ENCODE results near the gene HARS1. TPM values are rescaled to one million over a fixed set of nuclear protein-coding genes. Genes with fewer than 3 reads are reported as not detected.
"Not testable (repeated sequence)": the region's sequence is repeated elsewhere in the genome, so short reads cannot be mapped to it uniquely, and the experiment has no call there.

HARS1 gene
- total and polyA plus RNA-seq, 7 donors = 29.5 to 58.0 (median 45.2) TPM

DNA sequence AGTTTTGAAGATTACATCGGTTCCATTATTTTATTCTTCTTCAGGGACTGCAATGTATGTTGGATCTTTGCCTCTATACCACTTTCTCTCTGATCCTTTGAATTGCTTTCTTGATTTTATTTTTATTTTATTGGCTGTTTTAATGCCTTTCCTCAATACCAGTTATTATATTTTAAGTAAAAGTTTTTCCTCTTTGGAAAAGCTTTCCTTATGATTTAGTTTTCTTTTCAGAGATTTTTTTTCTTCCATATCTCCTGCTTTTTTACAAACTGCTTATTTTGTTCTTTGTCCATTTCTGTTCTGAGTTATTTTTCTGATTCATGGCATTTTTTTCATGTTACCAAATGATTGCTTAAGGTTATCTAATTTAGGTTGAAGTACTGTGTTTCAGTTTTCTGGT lies 20.6 kb upstream of the HARS1 start:
- ATAC-seq (no peak), DNase-seq (no peak)
- Histone ChIP-seq H3K27me3 (ENCODE audit: insufficient read depth in 3 of 3, low read length in 2 of 3) (no peaks in the 10 kb centered on the region), H3K36me3 (ENCODE audit: insufficient read depth in 1 of 2, low read depth in 1 of 2) (peaks cover 0 to 11% of the 10 kb centered on the region in 2 donors), H3K9me3 (no peaks in the 10 kb centered on the region), H3K4me3 (peak overlapping the region; percentile 81), H3K4me1 (no peaks in the 10 kb centered on the region), H3K27ac (peak overlapping the region; percentile 91)
- TF ChIP-seq, protein P1, sequence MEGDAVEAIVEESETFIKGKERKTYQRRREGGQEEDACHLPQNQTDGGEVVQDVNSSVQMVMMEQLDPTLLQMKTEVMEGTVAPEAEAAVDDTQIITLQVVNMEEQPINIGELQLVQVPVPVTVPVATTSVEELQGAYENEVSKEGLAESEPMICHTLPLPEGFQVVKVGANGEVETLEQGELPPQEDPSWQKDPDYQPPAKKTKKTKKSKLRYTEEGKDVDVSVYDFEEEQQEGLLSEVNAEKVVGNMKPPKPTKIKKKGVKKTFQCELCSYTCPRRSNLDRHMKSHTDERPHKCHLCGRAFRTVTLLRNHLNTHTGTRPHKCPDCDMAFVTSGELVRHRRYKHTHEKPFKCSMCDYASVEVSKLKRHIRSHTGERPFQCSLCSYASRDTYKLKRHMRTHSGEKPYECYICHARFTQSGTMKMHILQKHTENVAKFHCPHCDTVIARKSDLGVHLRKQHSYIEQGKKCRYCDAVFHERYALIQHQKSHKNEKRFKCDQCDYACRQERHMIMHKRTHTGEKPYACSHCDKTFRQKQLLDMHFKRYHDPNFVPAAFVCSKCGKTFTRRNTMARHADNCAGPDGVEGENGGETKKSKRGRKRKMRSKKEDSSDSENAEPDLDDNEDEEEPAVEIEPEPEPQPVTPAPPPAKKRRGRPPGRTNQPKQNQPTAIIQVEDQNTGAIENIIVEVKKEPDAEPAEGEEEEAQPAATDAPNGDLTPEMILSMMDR (IDR thresholded peaks at IDR 0.05) = no peak
- intact Hi-C loops (cut with DNase I) = no loop called here
- WGBS, 3 donors = 84 to 94% (median 88%) methylated on average over 1 of the region's 1 CpG

DNA sequence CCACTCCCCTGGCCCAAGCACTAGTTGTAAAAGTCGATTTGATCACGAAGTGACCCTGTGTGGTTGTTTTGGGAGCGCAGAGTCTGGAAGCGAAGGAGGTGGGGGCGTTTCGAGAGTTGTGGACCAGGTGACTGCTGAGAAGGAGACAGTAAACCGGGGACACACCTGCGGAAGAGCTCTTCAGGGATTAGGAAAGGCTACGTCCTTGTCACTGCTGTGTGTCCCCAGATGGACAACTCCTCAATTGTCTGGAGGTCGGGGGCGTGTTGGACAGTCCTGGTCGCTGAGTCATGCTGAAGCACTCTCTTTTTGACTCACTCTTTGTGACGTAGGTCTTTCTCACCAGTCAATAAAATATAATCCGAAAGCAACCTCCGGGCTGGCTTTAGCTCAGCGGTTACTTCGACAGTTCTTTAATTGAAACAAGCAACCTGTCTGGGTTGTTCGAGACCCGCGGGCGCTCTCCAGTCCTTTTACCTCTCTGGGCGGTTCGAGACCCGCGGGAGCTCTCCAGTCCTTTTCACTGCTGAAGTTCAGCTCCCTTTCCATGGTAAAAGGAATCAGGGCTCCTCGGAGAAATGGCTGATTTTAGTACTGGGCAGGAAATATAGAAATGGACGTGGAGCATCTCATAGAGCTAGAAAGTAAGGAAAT lies 19.9 kb upstream of the HARS1 start:
- 1% methylated on average over 27 of the region's 27 CpGs for WGBS, 3 donors
- ATAC-seq (peak; percentile 94 to 98 (median 96)), DNase-seq (peak; percentile 85 to 89)
- TF ChIP-seq, protein P1 (IDR thresholded peaks at IDR 0.05) = no peak
- Histone ChIP-seq H3K4me1 (no peaks in the 10 kb centered on the region), H3K36me3 (ENCODE audit: insufficient read depth in 1 of 2, low read depth in 1 of 2) (peaks cover 0 to 18% of the 10 kb centered on the region in 2 donors), H3K27me3 (ENCODE audit: insufficient read depth in 3 of 3, low read length in 2 of 3) (no peaks in the 10 kb centered on the region), H3K9me3 (no peaks in the 10 kb centered on the region), H3K4me3 (peak overlapping the region; percentile 81), H3K27ac (peak overlapping the region; percentile 91)
- intact Hi-C loops (cut with DNase I) = no loop called here

DNA sequence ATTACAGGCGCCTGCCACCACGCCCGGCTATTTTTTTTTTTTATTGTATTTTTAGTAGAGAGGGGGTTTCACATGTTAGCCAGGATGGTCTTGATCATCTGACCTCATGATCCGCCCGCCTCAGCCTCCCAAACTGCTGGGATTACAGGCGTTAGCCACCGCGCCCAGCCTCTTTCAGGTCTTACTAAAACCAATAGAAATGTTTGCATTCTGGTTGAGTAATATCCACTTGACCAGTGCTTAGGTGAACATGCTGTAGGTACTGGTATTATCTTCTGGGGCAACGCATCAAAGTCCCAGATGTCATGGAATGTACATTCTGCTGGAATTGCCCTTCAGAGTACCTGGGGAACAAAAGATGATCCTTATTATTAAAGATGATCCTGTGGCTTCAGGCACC lies 17.6 kb upstream of the HARS1 start:
- H3K4me3 ChIP-seq; H3K4me1 ChIP-seq; H3K27me3 ChIP-seq (ENCODE audit: insufficient read depth in 3 of 3, low read length in 2 of 3); DNase-seq; intact Hi-C loops (cut with DNase I); H3K27ac ChIP-seq; ATAC-seq; H3K9me3 ChIP-seq: not testable (repeated sequence)
- H3K36me3 ChIP-seq (ENCODE audit: insufficient read depth in 1 of 2, low read depth in 1 of 2) = peaks cover 6 to 41% of the 10 kb centered on the region in 2 donors
- 90 to 95% (median 91%) methylated on average over 9 of the region's 9 CpGs for WGBS, 3 donors

DNA sequence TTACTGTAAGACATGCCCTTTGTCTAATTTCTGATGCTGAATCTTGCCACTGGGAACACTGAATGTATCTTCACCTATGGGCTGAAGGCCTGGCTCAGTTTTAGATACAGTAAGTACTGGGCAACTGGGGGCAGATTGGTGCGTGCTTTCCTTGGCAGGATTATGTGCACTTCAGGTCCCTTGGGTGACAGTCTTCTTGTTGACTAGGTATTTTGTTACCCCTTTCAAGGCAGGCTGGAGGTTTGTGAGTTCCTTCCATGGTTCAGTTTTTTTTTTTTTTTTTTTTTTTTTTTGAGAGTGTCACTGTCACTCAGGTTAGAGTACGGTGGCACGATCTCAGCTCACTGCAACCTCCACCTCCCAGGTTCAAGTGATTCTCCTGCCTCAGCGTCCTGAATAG lies 16.6 kb upstream of the HARS1 start:
- H3K36me3 ChIP-seq (ENCODE audit: insufficient read depth in 1 of 2, low read depth in 1 of 2) = peaks cover 7 to 50% of the 10 kb centered on the region in 2 donors
- no peak for DNase-seq
- no peak overlapping the region for H3K4me3 ChIP-seq
- intact Hi-C loops (cut with DNase I) = no loop called here
- no peaks in the 10 kb centered on the region for H3K27me3 ChIP-seq (ENCODE audit: insufficient read depth in 3 of 3, low read length in 2 of 3)
- no peaks in the 10 kb centered on the region for H3K9me3 ChIP-seq
- H3K27ac ChIP-seq = peak overlapping the region; percentile 33
- 58 to 91% (median 71%) methylated on average over 4 of the region's 4 CpGs for WGBS, 3 donors
- TF ChIP-seq, protein P1 (IDR thresholded peaks at IDR 0.05) = no peak
- H3K4me1 ChIP-seq = no peaks in the 10 kb centered on the region
- no peak for ATAC-seq

DNA sequence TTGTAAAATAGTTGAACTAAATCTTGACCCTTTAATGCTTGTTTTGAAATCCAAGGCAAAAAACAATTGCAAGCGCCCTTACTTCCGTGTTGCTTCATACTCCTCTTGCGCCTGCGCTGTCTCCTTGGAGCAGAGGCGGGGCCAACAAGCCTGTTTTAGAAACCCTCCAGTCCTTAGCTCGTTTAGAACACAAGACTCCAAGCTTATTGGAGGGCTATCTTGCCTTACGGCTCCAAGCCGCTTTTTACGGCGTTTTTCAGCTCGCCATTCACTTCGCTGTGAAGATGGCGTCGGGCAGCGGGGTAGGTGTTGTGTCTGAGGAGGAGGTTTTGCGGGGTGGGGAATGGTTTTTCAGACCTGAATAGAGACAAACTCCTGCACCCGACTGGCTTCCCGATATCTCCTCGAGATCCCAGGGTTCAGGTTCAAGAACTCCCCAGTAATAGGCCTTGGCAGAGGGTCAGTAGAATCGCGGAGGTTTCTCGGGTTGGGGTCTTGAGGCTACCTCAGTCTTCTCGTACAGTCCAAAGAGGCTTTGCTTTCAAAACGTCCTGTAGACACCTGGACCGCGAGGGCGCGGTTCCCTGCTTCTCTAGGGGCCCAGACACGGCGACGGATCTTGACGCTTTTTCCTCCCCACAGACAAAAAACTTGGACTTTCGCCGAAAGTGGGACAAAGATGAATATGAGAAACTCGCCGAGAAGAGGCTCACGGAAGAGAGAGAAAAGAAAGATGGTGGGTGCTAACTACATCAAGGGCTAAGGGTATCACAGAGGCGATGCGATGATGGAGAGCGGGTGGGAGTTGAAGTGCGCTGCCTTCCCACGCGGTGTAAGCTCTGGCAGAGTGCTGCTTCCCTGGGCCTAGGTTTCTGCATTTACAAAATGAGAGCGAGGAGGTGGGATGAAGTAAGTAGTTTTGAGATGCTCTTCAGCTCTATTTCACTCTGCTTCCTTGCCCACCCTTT lies 9.3 kb upstream of the HARS1 start, which contains the start of gene ZMAT2:
Gene ZMAT2 (plus strand): TSS at position 271 of the 968 bp plus-strand sequence. CDS start 14 bp downstream, at position 285.
- DNase-seq (peak; percentile 95 to 96), ATAC-seq (peak; percentile 99)
- H3K4me3 ChIP-seq = peak within 1 kb of the TSS; percentile 82
- H3K27ac ChIP-seq = peak within 1 kb of the TSS; percentile 77
- H3K27me3 ChIP-seq (ENCODE audit: insufficient read depth in 3 of 3, low read length in 2 of 3) = no peaks in the 10 kb centered on the region
- no peaks in the 10 kb centered on the region for H3K9me3 ChIP-seq
- H3K36me3 ChIP-seq (ENCODE audit: insufficient read depth in 1 of 2, low read depth in 1 of 2) = peaks cover 33 to 89% of the 10 kb centered on the region in 2 donors
- H3K4me1 ChIP-seq = peaks cover 12% of the 10 kb centered on the region
- intact Hi-C loops (cut with DNase I) = loop anchor here in 1 of 2 donors (5.0 kb wide), 1 partner anchor 38 kb away; the partner anchor contains the start of gene WDR55
- TF ChIP-seq, protein P1 (IDR thresholded peaks at IDR 0.05) = no peak
- 1 to 2% (median 2%) methylated on average over 44 of the region's 44 CpGs for WGBS, 3 donors
